GM21825 (cell line): ENCODE data around the gene BANP.

ENCODE experiments used
- ATAC-seq: cut with Tn5 transposase; IDR thresholded peaks from one replicate; pipeline ENCODE4 v1.9.1; 2021; ENCODE audit warnings: mild to moderate bottlenecking, moderate library complexity; ENCODE audit not compliant: unreplicated experiment

The BANP gene

GRCh38 chr16:87948735-87949070 is 2.5 kb upstream of the BANP start:
- ATAC-seq = no peak

- no peak for ATAC-seq
Observed at GRCh38 chr16:87949071-87949744, 2.0 kb upstream of the BANP start.

- peak; percentile 6 for ATAC-seq
Observed at GRCh38 chr16:87951552-87952538, 611 bp downstream of the BANP start.

- ATAC-seq = no peak
Observed at GRCh38 chr16:87952751-87953150, 1.5 kb downstream of the BANP start.

GRCh38 chr16:87953308-87954215 is 2.3 kb downstream of the BANP start:
- no peak for ATAC-seq

- ATAC-seq = no peak
Observed at GRCh38 chr16:87954361-87954760, 3.1 kb downstream of the BANP start.

- ATAC-seq = no peak
Observed at GRCh38 chr16:87954826-87955225, 3.6 kb downstream of the BANP start.

GRCh38 chr16:87955302-87956097 is 4.3 kb downstream of the BANP start:
- no peak for ATAC-seq

- ATAC-seq = no peak
Observed at GRCh38 chr16:87956098-87956364, 4.8 kb downstream of the BANP start.

GRCh38 chr16:87956365-87957231 is 5.4 kb downstream of the BANP start:
- ATAC-seq = peak; percentile 32

- no peak for ATAC-seq
Observed at GRCh38 chr16:87957296-87958094, 6.3 kb downstream of the BANP start.

- no peak for ATAC-seq
Observed at GRCh38 chr16:87958632-87959031, 7.4 kb downstream of the BANP start.

- no peak for ATAC-seq
Observed at GRCh38 chr16:87959391-87959990, 8.3 kb downstream of the BANP start.

GRCh38 chr16:87960296-87960695 is 9.1 kb downstream of the BANP start:
- no peak for ATAC-seq

- no peak for ATAC-seq
Observed at GRCh38 chr16:87960852-87961251, 9.6 kb downstream of the BANP start.

GRCh38 chr16:87961623-87962022 is 10.4 kb downstream of the BANP start:
- no peak for ATAC-seq

- no peak for ATAC-seq
Observed at GRCh38 chr16:87963400-87963799, 12.2 kb downstream of the BANP start.

GRCh38 chr16:87964049-87964659 is 12.9 kb downstream of the BANP start:
- no peak for ATAC-seq
